Vagina (tissue), 2 donors: ENCODE results near the gene ABO. TPM values are rescaled to one million over a fixed set of nuclear protein-coding genes. Genes with fewer than 3 reads are reported as not detected.
A peak's percentile ranks its signal among the peaks of the same experiment; 100 is the strongest.
"Not testable (repeated sequence)": the region's sequence is repeated elsewhere in the genome, so short reads cannot be mapped to it uniquely, and the experiment has no call there.

Source experiments
- DNase-seq, 2 donors: peaks; one replicate each; pipeline ENCODE4 v3.0.0-alpha.2; 2017; ENCODE audit errors: extremely low spot score in 2 of 2
- H3K27ac ChIP-seq: fragments of 200-600 bp; sonication (generic); one replicate; pipeline ENCODE4 v1.5.1; 2019
- H3K27me3 ChIP-seq: fragments of 200-600 bp; sonication (generic); one replicate; pipeline ENCODE4 v1.5.1; 2019
- H3K36me3 ChIP-seq, 2 donors: fragments of 200-600 bp; sonication (generic); one replicate each; pipeline ENCODE4 v1.5.1; 2017 to 2019
- H3K4me1 ChIP-seq: fragments of 200-600 bp; sonication (generic); one replicate; pipeline ENCODE4 v1.5.1; 2019
- H3K4me3 ChIP-seq, 2 donors: fragments of 200-600 bp; sonication (generic); 1 replicate in 1 of 2; 2 replicates in 1 of 2; pipeline ENCODE4 v1.5.1; 2016 to 2019
- H3K9me3 ChIP-seq: fragments of 200-600 bp; sonication (generic); one replicate; pipeline ENCODE4 v1.5.1; 2019
- POLR2A ChIP-seq, 2 donors: fragments of 450-650 bp; IDR thresholded peaks; one replicate each; pipeline ENCODE4 v1.6.1; 2017; ENCODE audit warnings: antibody characterized with exemption in 2 of 2, mild to moderate bottlenecking in 2 of 2, moderate library complexity in 2 of 2
- POLR2AphosphoS5 ChIP-seq, 2 donors: sonication (generic); formaldehyde crosslinking; IDR thresholded peaks; one replicate each; pipeline ENCODE4 v1.9.0; 2017; ENCODE audit warnings: antibody characterized with exemption in 2 of 2, mild to moderate bottlenecking in 2 of 2, low read depth in 1 of 2; ENCODE audit not compliant: insufficient read depth in 1 of 2
- intact Hi-C: fragments of 100-400 bp; cut with DNase I; formaldehyde crosslinking; loops from one replicate; pipeline ENCODE4 v1.15.1; 2023
- total RNA-seq: library from RNA; depleted of rRNA; stranded (reverse); fragments of >200 nt; gene quantifications from one replicate; pipeline ENCODE4 v1.2.3, GENCODE V29; 2016
- TF ChIP-seq, protein P1 (sequence below), 3 experiments: fragments of 450-650 bp in 2 of 3; fragments of 200-600 bp in 1 of 3; sonication (generic) in 1 of 3; IDR thresholded peaks; one replicate each; pipeline ENCODE4 v1.5.1; 2017 to 2019; ENCODE audit warnings: antibody characterized with exemption in 3 of 3, mild to moderate bottlenecking in 2 of 3, moderate library complexity in 2 of 3

Gene ABO
- total RNA-seq, 1 donor from 2014 or later: 17.2 TPM

DNA sequence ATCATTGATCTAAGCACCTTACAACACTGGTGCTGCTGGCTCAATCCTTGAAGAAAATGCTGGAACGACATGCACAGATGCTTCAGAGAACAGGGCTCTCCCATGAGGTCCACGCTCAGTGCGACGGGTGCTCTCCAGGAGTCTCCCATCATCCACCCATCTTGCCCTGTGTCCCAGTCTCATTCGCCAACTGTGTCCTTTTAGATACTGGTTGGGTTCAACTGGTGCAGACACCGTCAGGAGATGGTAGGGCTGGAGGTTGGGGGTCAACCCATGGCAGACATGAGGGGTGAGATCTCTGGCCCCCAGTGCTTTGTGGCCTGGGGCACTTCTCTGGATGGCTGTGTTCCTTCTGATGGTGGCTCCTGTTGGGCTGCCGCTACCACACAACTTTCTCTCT lies 64.4 kb downstream of the ABO start:
- H3K27ac ChIP-seq: no peak overlapping the region
- intact Hi-C loops: no loop called here
- peak in 1 of 2 donors; percentile 70 for DNase-seq
- H3K4me1 ChIP-seq: no peaks in the 10 kb centered on the region
- H3K36me3 ChIP-seq: no peaks in the 10 kb centered on the region
- H3K9me3 ChIP-seq: no peaks in the 10 kb centered on the region
- H3K27me3 ChIP-seq: no peaks in the 10 kb centered on the region
- TF ChIP-seq POLR2AphosphoS5 (IDR thresholded peaks at IDR 0.05; ENCODE audit: insufficient read depth in 1 of 2, low read depth in 1 of 2) (no peak), POLR2A (IDR thresholded peaks at IDR 0.05) (no peak)
- TF ChIP-seq, protein P1, sequence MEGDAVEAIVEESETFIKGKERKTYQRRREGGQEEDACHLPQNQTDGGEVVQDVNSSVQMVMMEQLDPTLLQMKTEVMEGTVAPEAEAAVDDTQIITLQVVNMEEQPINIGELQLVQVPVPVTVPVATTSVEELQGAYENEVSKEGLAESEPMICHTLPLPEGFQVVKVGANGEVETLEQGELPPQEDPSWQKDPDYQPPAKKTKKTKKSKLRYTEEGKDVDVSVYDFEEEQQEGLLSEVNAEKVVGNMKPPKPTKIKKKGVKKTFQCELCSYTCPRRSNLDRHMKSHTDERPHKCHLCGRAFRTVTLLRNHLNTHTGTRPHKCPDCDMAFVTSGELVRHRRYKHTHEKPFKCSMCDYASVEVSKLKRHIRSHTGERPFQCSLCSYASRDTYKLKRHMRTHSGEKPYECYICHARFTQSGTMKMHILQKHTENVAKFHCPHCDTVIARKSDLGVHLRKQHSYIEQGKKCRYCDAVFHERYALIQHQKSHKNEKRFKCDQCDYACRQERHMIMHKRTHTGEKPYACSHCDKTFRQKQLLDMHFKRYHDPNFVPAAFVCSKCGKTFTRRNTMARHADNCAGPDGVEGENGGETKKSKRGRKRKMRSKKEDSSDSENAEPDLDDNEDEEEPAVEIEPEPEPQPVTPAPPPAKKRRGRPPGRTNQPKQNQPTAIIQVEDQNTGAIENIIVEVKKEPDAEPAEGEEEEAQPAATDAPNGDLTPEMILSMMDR (IDR thresholded peaks at IDR 0.05): no peak
- no peak overlapping the region for H3K4me3 ChIP-seq

DNA sequence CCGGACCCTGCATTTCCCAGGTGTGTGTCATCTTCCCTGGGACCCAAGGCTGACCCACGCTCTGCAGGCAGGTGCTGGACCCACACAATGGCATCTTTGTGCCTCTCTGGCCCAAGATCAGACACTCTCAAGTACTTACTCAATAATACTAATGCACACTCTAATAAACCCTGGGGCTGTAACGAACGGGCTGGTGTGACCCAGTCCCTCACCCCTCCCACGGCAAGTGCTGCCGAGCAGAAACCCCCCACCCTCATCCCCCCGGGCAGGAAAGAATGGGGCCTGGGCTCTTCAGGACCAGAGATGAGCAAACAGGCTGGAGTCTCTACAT lies 64.8 kb downstream of the ABO start:
- Histone ChIP-seq H3K4me3 (no peak overlapping the region), H3K36me3 (no peaks in the 10 kb centered on the region), H3K27ac (no peak overlapping the region), H3K4me1 (no peaks in the 10 kb centered on the region), H3K27me3 (no peaks in the 10 kb centered on the region), H3K9me3 (no peaks in the 10 kb centered on the region)
- intact Hi-C loops: no loop called here
- peak in 1 of 2 donors; percentile 55 for DNase-seq
- TF ChIP-seq POLR2A (IDR thresholded peaks at IDR 0.05) (no peak), POLR2AphosphoS5 (IDR thresholded peaks at IDR 0.05; ENCODE audit: insufficient read depth in 1 of 2, low read depth in 1 of 2) (no peak)
- TF ChIP-seq, protein P1 (IDR thresholded peaks at IDR 0.05): no peak

DNA sequence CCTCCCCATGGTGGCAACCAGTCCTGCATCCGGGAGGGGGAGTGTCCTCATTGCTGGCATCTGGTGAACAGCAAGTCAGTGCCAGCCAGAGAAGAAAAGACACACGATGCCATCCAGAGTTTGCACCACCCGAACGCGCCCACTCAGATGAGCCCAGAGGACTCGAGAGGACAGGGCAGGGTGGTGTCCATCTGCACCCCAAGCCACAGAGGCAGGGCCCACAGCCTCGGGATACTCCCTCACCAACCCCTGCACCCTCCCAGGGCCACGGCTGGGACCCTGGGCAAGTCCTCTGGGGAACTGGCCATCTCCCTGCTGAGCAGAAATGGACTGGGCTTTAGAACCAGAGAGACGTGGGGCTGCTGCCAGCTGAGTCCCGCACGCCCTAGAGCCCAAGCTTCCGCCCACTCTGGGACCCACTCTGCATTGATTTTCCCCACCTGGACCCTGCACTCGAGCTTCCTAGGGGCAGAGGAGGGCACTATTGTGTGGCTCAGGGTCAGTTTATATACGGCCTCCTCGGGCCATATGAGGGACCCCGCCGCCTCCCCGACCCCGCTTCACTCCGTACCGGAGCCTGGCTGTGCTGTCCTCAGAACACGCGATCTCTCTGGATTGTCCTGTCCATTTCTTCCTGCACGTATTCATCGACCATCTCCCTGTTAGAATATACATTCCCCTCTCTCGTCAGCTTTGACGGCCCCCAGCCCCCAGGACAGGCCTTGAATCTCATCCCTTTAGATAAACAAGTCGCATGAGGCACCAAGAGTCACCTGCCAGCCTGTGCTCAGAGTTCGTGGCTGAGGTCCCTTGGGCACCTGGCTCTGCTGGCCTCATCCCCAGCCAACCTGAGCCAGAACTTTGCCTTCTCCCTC lies 65.4 kb downstream of the ABO start:
- H3K27ac ChIP-seq, H3K9me3 ChIP-seq, H3K36me3 ChIP-seq, H3K27me3 ChIP-seq, intact Hi-C loops, H3K4me1 ChIP-seq, H3K4me3 ChIP-seq: not testable (repeated sequence)
- peak in 1 of 2 donors; percentile 74 for DNase-seq

DNA sequence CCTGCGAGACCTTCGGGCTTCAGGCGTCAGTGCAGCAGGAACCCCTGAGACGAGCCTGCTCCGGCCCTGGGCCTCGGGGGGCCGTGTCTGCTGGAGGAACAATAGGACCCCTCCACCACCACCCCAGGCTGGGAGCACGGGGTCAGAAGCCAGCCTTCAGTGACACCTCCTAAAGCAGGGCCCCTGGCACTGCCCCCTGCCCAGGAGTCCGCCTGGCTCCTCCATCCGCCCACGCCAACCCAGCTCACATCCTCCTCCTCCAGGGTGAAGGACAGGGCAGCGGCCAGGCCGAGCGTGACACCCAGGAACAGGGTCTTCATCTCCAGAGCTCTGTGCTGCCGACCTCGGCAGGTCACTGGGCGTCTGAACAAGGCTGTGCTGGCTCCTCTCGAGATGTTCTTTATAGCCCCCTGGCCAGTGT lies 66.1 kb downstream of the ABO start, which contains the start of gene OBP2B:
Gene OBP2B (minus strand): TSS at position 371 of the 421 bp plus-strand sequence. CDS start 51 bp downstream, at position 320.
- DNase-seq, H3K9me3 ChIP-seq, H3K4me3 ChIP-seq, H3K4me1 ChIP-seq, H3K27me3 ChIP-seq, H3K27ac ChIP-seq, H3K36me3 ChIP-seq, intact Hi-C loops: not testable (repeated sequence)

DNA sequence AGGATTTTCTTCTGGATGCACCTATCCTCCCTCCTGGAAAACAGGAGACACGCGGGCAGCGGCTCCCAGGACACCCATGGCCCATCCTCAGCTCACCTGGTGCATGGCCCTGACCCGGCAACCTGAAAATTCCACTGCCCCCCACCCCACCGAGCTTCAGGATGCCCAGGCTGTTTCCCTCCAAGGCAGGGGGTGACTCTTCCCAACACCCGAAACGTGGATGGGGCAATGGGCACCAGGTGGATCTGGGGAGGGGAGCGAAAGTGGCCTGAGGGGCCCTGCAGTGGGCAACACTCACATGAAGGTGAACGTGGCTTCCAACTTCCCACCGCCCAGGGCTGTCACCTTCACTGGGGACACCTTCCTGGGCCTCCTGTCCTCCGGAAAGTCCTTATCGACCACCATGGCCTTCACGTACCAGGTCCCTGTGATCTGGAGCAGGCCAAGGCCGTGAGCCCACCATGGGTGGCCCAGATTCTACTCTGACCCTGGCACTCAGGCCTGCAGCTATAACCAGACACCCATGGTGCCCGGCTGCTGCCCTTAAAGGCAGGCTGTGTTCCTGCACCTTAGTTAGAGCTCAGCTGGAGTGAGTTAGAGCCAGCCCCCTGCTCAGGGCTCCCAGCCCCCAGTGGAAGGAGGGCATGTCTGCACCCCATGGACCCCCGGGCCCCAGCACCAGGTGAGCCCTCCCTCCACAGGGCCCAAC lies 66.7 kb downstream of the ABO start:
- H3K9me3 ChIP-seq, H3K4me3 ChIP-seq, H3K4me1 ChIP-seq, H3K27ac ChIP-seq, intact Hi-C loops, H3K36me3 ChIP-seq, H3K27me3 ChIP-seq: not testable (repeated sequence)
- DNase-seq: peak in 1 of 2 donors; percentile 64

DNA sequence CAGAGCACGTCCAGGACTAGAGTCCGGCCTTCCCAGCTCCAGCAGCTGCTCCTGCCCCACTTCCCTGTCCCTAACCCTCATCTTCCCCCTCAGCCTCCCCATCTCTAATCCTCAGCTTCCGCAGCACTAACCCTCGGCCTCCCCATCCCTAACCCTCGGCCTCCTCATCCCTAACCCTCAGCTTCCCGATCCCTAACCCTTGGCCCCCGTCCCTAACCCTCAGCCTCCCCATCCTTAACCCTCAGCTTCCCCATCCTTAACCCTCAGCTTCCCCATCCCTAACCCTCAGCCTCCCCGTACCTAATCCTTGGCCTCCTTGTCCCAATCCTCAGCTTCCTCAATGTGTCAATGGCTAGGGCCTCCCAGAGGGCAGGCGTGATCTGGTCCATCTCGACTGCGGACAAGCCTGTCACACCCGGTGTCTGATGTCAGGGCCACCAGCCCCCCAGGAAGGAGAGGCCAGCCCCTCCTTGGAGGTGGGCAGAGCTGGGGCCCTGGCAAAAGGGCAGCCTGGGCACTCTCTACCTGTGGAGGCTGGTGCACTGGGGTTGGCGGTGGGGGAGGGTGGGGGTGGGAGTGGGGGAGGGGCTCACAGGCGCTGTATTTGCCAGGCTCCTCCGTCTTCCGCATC lies 67.3 kb downstream of the ABO start:
- TF ChIP-seq POLR2AphosphoS5 (IDR thresholded peaks at IDR 0.05; ENCODE audit: insufficient read depth in 1 of 2, low read depth in 1 of 2): no peak
- H3K27me3 ChIP-seq: no peaks in the 10 kb centered on the region
- H3K27ac ChIP-seq: no peak overlapping the region
- H3K36me3 ChIP-seq: no peaks in the 10 kb centered on the region
- DNase-seq: no peak
- intact Hi-C loops: no loop called here
- no peaks in the 10 kb centered on the region for H3K4me1 ChIP-seq
- no peak overlapping the region for H3K4me3 ChIP-seq
- no peaks in the 10 kb centered on the region for H3K9me3 ChIP-seq
